Islet precursor cell (in vitro differentiated cells): ENCODE results near the gene WDR44.
"Not testable (repeated sequence)": the region's sequence is repeated elsewhere in the genome, so short reads cannot be mapped to it uniquely, and the experiment has no call there.

Experiments used
- DNase-seq: peaks from one replicate; pipeline ENCODE4 v3.0.0-alpha.2; 2018

WDR44 gene

GRCh38 chrX:118484216-118484903 lies 138.5 kb downstream of the WDR44 start:
- DNase-seq: no peak

DNA sequence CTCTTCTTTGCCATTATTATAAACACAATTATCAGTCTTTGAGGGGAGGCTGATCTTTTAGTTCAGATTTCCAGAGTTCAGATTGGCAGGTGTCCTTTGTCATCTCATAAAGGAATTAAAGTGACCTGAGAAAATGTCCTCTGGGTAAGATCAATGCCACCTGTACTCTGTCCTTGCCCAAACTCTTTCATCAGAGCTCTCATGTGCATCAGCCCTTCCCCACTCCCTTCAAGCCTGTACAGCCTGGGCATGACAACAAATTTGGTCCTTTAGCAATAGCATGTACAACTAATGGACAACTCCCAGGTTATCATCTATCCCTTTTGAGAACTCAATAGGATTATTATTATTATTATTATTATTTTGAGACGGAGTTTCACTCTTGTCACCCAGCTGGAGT lies 140.8 kb downstream of the WDR44 start:
- DNase-seq: not testable (repeated sequence)

DNA sequence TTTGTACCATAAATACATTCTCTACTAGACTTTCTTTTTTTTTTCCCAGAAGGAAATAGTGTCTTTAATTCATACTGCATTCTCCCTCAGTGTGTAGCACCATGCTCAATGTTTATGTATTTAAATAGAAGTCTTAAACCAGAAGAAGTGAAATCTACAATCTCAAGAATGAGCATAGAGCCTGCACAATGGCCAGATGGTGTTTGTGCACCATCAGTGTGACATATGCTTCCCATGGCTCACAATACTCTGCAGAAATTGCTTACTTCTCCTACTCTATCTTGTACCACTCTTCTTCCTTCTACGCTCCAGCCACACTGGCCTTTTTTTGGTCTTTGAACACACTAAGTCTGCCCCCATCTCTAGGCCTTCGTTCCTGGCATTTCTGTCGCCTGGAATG lies 147.1 kb downstream of the WDR44 start:
- no peak for DNase-seq

GRCh38 chrX:118493653-118494297 lies 147.9 kb downstream of the WDR44 start:
- DNase-seq: no peak

GRCh38 chrX:118495061-118495921 lies 149.4 kb downstream of the WDR44 start, which contains the start of gene DOCK11:
Gene DOCK11 (plus strand): TSS chrX:118495815. CDS start chrX:118495972, 157 bp downstream.
- peak; percentile 90 for DNase-seq

GRCh38 chrX:118495958-118496762 lies 150.3 kb downstream of the WDR44 start:
- peak; percentile 60 for DNase-seq

- no peak for DNase-seq
Measured at GRCh38 chrX:118496763-118497079, 150.8 kb downstream of the WDR44 start.

- DNase-seq: no peak
Measured at GRCh38 chrX:118497180-118497818, 151.4 kb downstream of the WDR44 start.

DNA sequence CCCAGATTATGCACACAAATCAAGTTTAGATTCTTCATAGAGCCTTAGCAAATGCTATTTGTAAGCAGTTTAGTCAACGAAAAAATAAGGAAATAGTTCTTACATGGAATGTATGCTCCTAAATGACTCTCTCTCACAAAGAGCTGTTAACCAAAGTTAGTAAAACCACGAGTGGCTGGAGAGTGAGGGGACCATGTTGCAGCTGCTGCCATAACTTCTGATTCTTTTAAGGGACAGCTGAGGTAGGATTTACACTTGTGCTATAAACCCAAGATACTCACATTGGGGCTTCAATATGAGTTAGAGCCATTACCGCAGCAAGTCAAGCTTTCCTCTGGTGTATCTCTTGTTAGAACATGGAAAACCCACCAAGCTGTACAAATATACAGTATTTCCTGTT lies 152.4 kb downstream of the WDR44 start:
- DNase-seq: no peak

- DNase-seq: no peak
Measured at GRCh38 chrX:118498755-118499154, 152.8 kb downstream of the WDR44 start.

- peak; percentile 56 for DNase-seq
Measured at GRCh38 chrX:118499295-118499694, 153.4 kb downstream of the WDR44 start.
